Measurements from ENCODE around the gene IFNL3. TPM values are rescaled to one million over a fixed set of nuclear protein-coding genes. Genes with fewer than 3 reads are reported as not detected.
A peak's percentile ranks its signal among the peaks of the same experiment; 100 is the strongest.
"Not testable (repeated sequence)": the region's sequence is repeated elsewhere in the genome, so short reads cannot be mapped to it uniquely, and the experiment has no call there.

Gene IFNL3
- total RNA-seq, 1 experiment from 2014 or later, result not detected

DNA sequence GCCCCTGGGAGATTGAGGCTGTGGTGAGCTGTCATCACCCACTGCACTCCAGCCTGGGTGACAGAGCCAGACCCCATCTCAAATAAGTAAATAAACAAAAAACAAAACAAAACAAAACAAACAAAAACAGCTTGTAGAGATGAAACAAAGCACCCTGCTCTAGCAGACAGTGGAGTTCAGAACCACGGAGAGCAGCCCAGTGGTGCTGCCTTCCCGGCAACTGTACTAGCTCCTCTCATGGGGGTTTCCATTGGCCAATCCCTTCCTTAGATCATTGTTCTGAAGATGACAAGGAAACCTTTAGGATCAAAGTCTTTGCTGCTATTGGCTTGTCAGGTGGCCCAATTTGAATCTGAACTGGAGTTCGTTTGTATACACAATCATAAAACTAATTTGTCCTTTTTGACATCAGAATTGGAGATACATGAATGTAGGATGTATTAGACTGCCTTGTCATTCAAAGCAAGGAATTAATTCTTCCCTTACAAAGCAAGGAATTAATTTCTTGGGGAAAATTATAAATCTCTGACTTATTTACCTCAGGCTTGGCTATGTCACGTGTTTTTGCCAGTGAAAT, 21.0 kb downstream of the IFNL3 start:
- TF ChIP-seq EZH2 (IDR thresholded peaks at IDR 0.05; ENCODE audit: borderline replicate concordance, low read depth, low read length, poor library complexity, severe bottlenecking), result no peak
- TF ChIP-seq, protein P1, sequence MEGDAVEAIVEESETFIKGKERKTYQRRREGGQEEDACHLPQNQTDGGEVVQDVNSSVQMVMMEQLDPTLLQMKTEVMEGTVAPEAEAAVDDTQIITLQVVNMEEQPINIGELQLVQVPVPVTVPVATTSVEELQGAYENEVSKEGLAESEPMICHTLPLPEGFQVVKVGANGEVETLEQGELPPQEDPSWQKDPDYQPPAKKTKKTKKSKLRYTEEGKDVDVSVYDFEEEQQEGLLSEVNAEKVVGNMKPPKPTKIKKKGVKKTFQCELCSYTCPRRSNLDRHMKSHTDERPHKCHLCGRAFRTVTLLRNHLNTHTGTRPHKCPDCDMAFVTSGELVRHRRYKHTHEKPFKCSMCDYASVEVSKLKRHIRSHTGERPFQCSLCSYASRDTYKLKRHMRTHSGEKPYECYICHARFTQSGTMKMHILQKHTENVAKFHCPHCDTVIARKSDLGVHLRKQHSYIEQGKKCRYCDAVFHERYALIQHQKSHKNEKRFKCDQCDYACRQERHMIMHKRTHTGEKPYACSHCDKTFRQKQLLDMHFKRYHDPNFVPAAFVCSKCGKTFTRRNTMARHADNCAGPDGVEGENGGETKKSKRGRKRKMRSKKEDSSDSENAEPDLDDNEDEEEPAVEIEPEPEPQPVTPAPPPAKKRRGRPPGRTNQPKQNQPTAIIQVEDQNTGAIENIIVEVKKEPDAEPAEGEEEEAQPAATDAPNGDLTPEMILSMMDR (conservative IDR thresholded peaks at IDR 0.05; ENCODE audit: low read depth, low read length), result no peak
- DNase-seq (ENCODE audit: low spot score), result peak; percentile 33
- Histone ChIP-seq H3K27ac (ENCODE audit: low read depth, low read length, poor library complexity, severe bottlenecking) (no peak overlapping the region), H3K4me3 (ENCODE audit: low read depth, low read length, poor library complexity, severe bottlenecking) (no peak overlapping the region), H3K27me3 (replicated peaks; ENCODE audit: insufficient read depth, low read depth, low read length, poor library complexity) (no peaks in the 10 kb centered on the region), H3K36me3 (ENCODE audit: insufficient read depth, low read length, poor library complexity, severe bottlenecking) (no peaks in the 10 kb centered on the region), H3K4me1 (ENCODE audit: insufficient read depth, low read length, poor library complexity, severe bottlenecking) (no peaks in the 10 kb centered on the region), H3K9me3 (ENCODE audit: low read depth, low read length, poor library complexity, severe bottlenecking) (no peaks in the 10 kb centered on the region)
- intact Hi-C loops (cut with micrococcal nuclease; ENCODE audit: unreplicated experiment), result no loop called here
- ChIA-PET POLR2A (ENCODE audit: low non-redundant PET) (no interaction called here), CTCF (no interaction called here)
- BruUV-seq (replicated peaks), result no TSS peak

DNA sequence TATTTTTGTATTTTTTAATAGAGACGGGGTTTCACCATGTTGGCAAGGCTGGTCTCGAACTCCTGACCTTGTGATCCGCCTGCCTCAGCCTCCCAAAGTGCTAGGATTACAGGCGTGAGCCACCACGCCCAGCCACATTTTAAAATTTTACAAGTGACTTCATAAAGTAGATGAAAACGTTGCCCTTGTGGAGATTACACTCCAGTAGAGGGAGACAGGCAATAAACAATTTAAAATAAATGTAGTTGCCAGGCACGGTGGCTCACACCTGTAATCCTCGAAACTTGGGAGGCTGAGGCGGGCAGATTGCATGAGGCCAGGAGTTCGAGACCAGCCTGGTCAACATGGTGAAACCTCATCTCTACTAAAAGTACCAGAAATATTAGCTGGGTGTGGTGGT, 25.7 kb downstream of the IFNL3 start:
- DNase-seq (ENCODE audit: low spot score); H3K27ac ChIP-seq (ENCODE audit: low read depth, low read length, poor library complexity, severe bottlenecking); BruUV-seq (replicated peaks); H3K36me3 ChIP-seq (ENCODE audit: insufficient read depth, low read length, poor library complexity, severe bottlenecking); intact Hi-C loops (cut with micrococcal nuclease; ENCODE audit: unreplicated experiment); POLR2A ChIA-PET (ENCODE audit: low non-redundant PET); H3K4me1 ChIP-seq (ENCODE audit: insufficient read depth, low read length, poor library complexity, severe bottlenecking); H3K9me3 ChIP-seq (ENCODE audit: low read depth, low read length, poor library complexity, severe bottlenecking); H3K27me3 ChIP-seq (replicated peaks; ENCODE audit: insufficient read depth, low read depth, low read length, poor library complexity); H3K4me3 ChIP-seq (ENCODE audit: low read depth, low read length, poor library complexity, severe bottlenecking); CTCF ChIA-PET: not testable (repeated sequence)

DNA sequence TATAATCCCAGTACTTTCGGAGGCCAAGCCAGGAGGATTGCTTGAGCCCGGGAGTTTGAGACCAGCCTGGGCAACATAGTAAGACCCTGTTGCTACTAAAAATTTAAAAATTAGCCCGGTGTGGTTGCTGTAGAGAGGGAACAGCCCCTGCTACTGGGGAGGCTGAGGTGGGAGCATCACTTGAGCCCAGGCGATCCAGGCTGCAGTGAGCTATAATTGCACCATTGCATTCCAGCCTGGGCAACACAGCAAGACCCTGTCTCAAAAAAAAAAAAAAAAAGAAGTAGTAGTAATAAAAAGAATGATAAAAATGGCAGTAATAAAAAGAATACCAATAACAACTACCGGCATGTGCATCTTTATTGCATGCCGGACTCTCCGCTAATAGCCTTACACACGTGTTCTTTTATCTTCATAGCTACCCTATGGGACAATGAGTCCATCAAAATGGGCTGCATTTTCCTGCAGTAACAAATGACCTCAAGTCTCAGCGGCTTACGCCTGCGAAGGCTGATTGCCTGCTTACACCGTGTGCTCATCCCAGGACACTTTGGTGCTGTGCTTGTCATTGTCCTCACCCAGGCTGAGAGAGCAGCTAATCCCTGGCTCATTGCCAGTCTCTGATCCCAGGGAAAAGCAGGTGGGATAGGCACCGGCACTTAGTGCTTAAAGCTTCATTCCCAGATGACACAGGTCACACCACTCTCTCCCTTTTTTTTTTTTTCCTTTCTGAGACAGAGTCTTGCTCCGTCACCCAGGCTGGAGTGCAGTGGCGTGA, 26.4 kb downstream of the IFNL3 start:
- intact Hi-C loops (cut with micrococcal nuclease; ENCODE audit: unreplicated experiment), result no loop called here
- H3K4me3 ChIP-seq (ENCODE audit: low read depth, low read length, poor library complexity, severe bottlenecking), result no peak overlapping the region
- no peaks in the 10 kb centered on the region for H3K4me1 ChIP-seq (ENCODE audit: insufficient read depth, low read length, poor library complexity, severe bottlenecking)
- DNase-seq (ENCODE audit: low spot score), result no peak
- no peaks in the 10 kb centered on the region for H3K9me3 ChIP-seq (ENCODE audit: low read depth, low read length, poor library complexity, severe bottlenecking)
- no peak for TF ChIP-seq EZH2 (IDR thresholded peaks at IDR 0.05; ENCODE audit: borderline replicate concordance, low read depth, low read length, poor library complexity, severe bottlenecking)
- TF ChIP-seq, protein P1 (conservative IDR thresholded peaks at IDR 0.05; ENCODE audit: low read depth, low read length), result no peak
- H3K36me3 ChIP-seq (ENCODE audit: insufficient read depth, low read length, poor library complexity, severe bottlenecking), result no peaks in the 10 kb centered on the region
- no TSS peak for BruUV-seq (replicated peaks)
- CTCF ChIA-PET, result no interaction called here
- no peak overlapping the region for H3K27ac ChIP-seq (ENCODE audit: low read depth, low read length, poor library complexity, severe bottlenecking)
- no peaks in the 10 kb centered on the region for H3K27me3 ChIP-seq (replicated peaks; ENCODE audit: insufficient read depth, low read depth, low read length, poor library complexity)
- POLR2A ChIA-PET (ENCODE audit: low non-redundant PET), result interaction anchor here (0.6 kb wide), 1 partner anchor 56 kb away, joined by 4 read pairs; no protein-coding TSS in a partner anchor
